NB4 (cell line): ENCODE results near the gene SLC16A8.

Experiments used
- DNase-seq: peaks from one replicate; pipeline ENCODE4 v3.0.0; 2010; ENCODE audit warnings: low read depth
- H3K4me3 ChIP-seq: one replicate; pipeline ENCODE4 v1.5.1; 2011; ENCODE audit warnings: mild to moderate bottlenecking, low read depth, low read length, moderate library complexity
- CTCF ChIP-seq: IDR thresholded peaks from one replicate; pipeline ENCODE4 v1.5.1; 2012; ENCODE audit warnings: low read depth, low read length
- MAX ChIP-seq: IDR thresholded peaks from 2 replicates; pipeline ENCODE4 v1.6.1; 2011; ENCODE audit warnings: low read depth, low read length
- MYC ChIP-seq: IDR thresholded peaks from 2 replicates; pipeline ENCODE4 v1.6.1; 2011; ENCODE audit warnings: low read depth, low read length
- POLR2A ChIP-seq: IDR thresholded peaks from 2 replicates; pipeline ENCODE4 v1.6.1; 2011; ENCODE audit warnings: mild to moderate bottlenecking; ENCODE audit not compliant: insufficient read length; ENCODE audit errors: extremely low read depth

SLC16A8 gene

GRCh38 chr22:38072322-38073149, 11.4 kb downstream of the SLC16A8 start:
- H3K4me3 ChIP-seq = no peak overlapping the region
- TF ChIP-seq MAX = no peak
- no peak for TF ChIP-seq CTCF
- no peak for TF ChIP-seq MYC
- TF ChIP-seq POLR2A = no peak
- no peak for DNase-seq

GRCh38 chr22:38071421-38072321, 12.3 kb downstream of the SLC16A8 start:
- no peak for DNase-seq
- no peak overlapping the region for H3K4me3 ChIP-seq
- no peak for TF ChIP-seq POLR2A
- TF ChIP-seq MYC = no peak
- no peak for TF ChIP-seq CTCF
- TF ChIP-seq MAX = no peak

- TF ChIP-seq MAX = no peak
- no peak for TF ChIP-seq CTCF
- no peak for TF ChIP-seq MYC
- TF ChIP-seq POLR2A = no peak
- H3K4me3 ChIP-seq = no peak overlapping the region
- no peak for DNase-seq
Measured at GRCh38 chr22:38070250-38070921, 13.6 kb downstream of the SLC16A8 start.

- no peak overlapping the region for H3K4me3 ChIP-seq
- DNase-seq = peak; percentile 47
- peak; percentile 33 for TF ChIP-seq CTCF
- TF ChIP-seq MYC = no peak
Measured at GRCh38 chr22:38069372-38070249, 14.4 kb downstream of the SLC16A8 start.

- no peak overlapping the region for H3K4me3 ChIP-seq
- TF ChIP-seq MAX = no peak
- no peak for TF ChIP-seq CTCF
- TF ChIP-seq MYC = no peak
- no peak for TF ChIP-seq POLR2A
- no peak for DNase-seq
Measured at GRCh38 chr22:38068641-38069371, 15.2 kb downstream of the SLC16A8 start.
